A549 (cell line): ENCODE measurements around the gene SHD.

Experiments used
- CHD4 ChIP-seq: fragments of 200-600 bp; sonication (generic); IDR thresholded peaks from 2 replicates; pipeline ENCODE4 v1.6.1; 2016; ENCODE audit warnings: antibody characterized with exemption, mild to moderate bottlenecking, borderline replicate concordance
- HDAC2 ChIP-seq: fragments of 200-600 bp; sonication (generic); IDR thresholded peaks from 2 replicates; pipeline ENCODE4 v1.6.1; 2016
- NR3C1 ChIP-seq: fragments of >200 bp; sonication (Bioruptor Twin); formaldehyde crosslinking; IDR thresholded peaks from 3 replicates; pipeline ENCODE4 v1.6.1; 2017
- POLR2A ChIP-seq: IDR thresholded peaks from 2 replicates; pipeline ENCODE4 v1.6.1; 2012; ENCODE audit warnings: mild to moderate bottlenecking, low read length
- RCOR1 ChIP-seq: fragments of 150-350 bp; IDR thresholded peaks from 2 replicates; pipeline ENCODE4 v1.6.1; 2014; ENCODE audit warnings: antibody characterized with exemption, low read length, low read depth
- RFX5 ChIP-seq: fragments of 450-650 bp; IDR thresholded peaks from 2 replicates; pipeline ENCODE4 v1.7.1; 2014; ENCODE audit warnings: antibody characterized with exemption, mild to moderate bottlenecking, moderate library complexity
- SREBF2 ChIP-seq: fragments of 450-650 bp; IDR thresholded peaks from 2 replicates; pipeline ENCODE4 v1.6.1; 2014; ENCODE audit warnings: mild to moderate bottlenecking, moderate library complexity
- ZFP36 ChIP-seq: fragments of 450-650 bp; IDR thresholded peaks from 2 replicates; pipeline ENCODE4 v1.6.1; 2014; ENCODE audit warnings: borderline replicate concordance; ENCODE audit not compliant: partially characterized antibody
- ZSCAN20 ChIP-seq: fragments of 250-450 bp; sonication (Bioruptor Pico); IDR thresholded peaks from 2 replicates; pipeline ENCODE4 v1.8.0; 2022; ENCODE audit warnings: mild to moderate bottlenecking, moderate library complexity
- TF ChIP-seq, protein P1 (sequence below): fragments of >200 bp; sonication (Bioruptor Twin); formaldehyde crosslinking; IDR thresholded peaks from 3 replicates; pipeline ENCODE4 v1.5.1; 2016
- TF ChIP-seq, protein P2 (sequence below): IDR thresholded peaks from 2 replicates; pipeline ENCODE4 v1.6.1; 2012
- TF ChIP-seq, protein P3 (sequence below): IDR thresholded peaks from 2 replicates; pipeline ENCODE4 v1.6.1; 2012
- TF ChIP-seq, protein P4 (sequence below): fragments of 450-650 bp; IDR thresholded peaks from 2 replicates; pipeline ENCODE4 v1.6.1; 2014; ENCODE audit warnings: antibody characterized with exemption

DNA sequence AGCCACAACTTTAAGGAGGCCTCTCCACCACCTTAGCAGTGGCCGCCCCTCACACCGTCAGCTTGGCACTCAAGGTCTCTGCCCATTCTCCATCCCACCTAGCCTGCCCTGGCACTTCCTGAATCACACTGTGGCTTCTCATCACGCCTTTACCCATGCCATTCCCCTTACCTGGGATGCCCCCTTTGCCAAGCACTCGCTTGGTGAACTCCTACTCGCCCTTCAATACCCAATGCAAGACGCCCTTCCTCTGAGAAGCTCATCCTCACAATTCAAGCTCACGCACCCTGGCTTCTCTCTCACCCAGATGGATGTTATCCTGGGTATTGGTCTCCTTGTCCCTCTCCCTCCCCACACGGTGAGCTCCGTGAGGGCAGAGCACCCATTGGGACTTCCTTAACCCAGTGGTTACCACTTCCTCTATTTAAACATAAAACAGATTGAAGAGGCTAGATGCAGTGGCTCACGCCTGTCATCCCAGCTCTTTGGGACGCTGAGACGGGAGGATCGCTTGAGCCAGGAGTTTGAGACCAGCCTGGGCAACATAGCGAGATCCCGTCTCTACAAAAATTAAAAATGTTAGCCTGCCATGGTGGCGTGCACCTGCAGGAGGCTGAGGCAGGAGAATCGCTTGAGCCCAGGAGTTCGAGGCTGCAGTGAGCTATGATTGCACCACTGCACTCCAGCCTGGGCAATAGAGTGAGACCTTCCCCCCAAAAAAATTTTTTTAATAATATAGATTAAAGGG is 12.6 kb upstream of the SHD start:
- no peak for TF ChIP-seq POLR2A
- TF ChIP-seq RFX5, result no peak
- TF ChIP-seq CHD4, result no peak
- TF ChIP-seq, protein P1, sequence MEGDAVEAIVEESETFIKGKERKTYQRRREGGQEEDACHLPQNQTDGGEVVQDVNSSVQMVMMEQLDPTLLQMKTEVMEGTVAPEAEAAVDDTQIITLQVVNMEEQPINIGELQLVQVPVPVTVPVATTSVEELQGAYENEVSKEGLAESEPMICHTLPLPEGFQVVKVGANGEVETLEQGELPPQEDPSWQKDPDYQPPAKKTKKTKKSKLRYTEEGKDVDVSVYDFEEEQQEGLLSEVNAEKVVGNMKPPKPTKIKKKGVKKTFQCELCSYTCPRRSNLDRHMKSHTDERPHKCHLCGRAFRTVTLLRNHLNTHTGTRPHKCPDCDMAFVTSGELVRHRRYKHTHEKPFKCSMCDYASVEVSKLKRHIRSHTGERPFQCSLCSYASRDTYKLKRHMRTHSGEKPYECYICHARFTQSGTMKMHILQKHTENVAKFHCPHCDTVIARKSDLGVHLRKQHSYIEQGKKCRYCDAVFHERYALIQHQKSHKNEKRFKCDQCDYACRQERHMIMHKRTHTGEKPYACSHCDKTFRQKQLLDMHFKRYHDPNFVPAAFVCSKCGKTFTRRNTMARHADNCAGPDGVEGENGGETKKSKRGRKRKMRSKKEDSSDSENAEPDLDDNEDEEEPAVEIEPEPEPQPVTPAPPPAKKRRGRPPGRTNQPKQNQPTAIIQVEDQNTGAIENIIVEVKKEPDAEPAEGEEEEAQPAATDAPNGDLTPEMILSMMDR, result no peak
- TF ChIP-seq, protein P2, sequence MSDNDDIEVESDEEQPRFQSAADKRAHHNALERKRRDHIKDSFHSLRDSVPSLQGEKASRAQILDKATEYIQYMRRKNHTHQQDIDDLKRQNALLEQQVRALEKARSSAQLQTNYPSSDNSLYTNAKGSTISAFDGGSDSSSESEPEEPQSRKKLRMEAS, result no peak
- TF ChIP-seq SREBF2, result no peak
- no peak for TF ChIP-seq ZSCAN20
- TF ChIP-seq HDAC2, result no peak
- TF ChIP-seq, protein P3, sequence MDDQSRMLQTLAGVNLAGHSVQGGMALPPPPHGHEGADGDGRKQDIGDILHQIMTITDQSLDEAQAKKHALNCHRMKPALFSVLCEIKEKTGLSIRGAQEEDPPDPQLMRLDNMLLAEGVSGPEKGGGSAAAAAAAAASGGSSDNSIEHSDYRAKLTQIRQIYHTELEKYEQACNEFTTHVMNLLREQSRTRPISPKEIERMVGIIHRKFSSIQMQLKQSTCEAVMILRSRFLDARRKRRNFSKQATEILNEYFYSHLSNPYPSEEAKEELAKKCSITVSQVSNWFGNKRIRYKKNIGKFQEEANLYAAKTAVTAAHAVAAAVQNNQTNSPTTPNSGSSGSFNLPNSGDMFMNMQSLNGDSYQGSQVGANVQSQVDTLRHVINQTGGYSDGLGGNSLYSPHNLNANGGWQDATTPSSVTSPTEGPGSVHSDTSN, result no peak
- no peak for TF ChIP-seq ZFP36
- TF ChIP-seq, protein P4, sequence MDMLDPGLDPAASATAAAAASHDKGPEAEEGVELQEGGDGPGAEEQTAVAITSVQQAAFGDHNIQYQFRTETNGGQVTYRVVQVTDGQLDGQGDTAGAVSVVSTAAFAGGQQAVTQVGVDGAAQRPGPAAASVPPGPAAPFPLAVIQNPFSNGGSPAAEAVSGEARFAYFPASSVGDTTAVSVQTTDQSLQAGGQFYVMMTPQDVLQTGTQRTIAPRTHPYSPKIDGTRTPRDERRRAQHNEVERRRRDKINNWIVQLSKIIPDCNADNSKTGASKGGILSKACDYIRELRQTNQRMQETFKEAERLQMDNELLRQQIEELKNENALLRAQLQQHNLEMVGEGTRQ, result no peak
- no peak for TF ChIP-seq RCOR1
- no peak for TF ChIP-seq NR3C1
